H1 (cell line): ENCODE data around the gene BBLN. TPM values are rescaled to one million over a fixed set of nuclear protein-coding genes. Genes with fewer than 3 reads are reported as not detected.

Source experiments
- BACH1 ChIP-seq: IDR thresholded peaks from 2 replicates; pipeline ENCODE4 v1.6.1; 2012; ENCODE audit warnings: low read length, improper control_type of control experiment
- CBX5 ChIP-seq: fragments of 300-800, 300-1000 bp; sonication (generic); IDR thresholded peaks from 2 replicates; pipeline ENCODE4 v1.7.1; 2016; ENCODE audit warnings: antibody characterized with exemption, low read length, low read depth
- CBX8 ChIP-seq: fragments of 300-800, 300-1000 bp; sonication (generic); IDR thresholded peaks from 2 replicates; pipeline ENCODE4 v1.7.1; 2016; ENCODE audit warnings: low read depth, low read length, borderline replicate concordance
- CHD1 ChIP-seq: IDR thresholded peaks from 2 replicates; pipeline ENCODE4 v1.6.1; 2012; ENCODE audit warnings: low read depth, low read length, improper control_type of control experiment
- CHD2 ChIP-seq: IDR thresholded peaks from 2 replicates; pipeline ENCODE4 v1.6.1; 2012; ENCODE audit warnings: low read length, improper control_type of control experiment
- CTBP2 ChIP-seq: IDR thresholded peaks from 2 replicates; pipeline ENCODE4 v1.7.0; 2011; ENCODE audit warnings: borderline replicate concordance, mild to moderate bottlenecking, moderate library complexity, mixed read lengths, low read length; ENCODE audit not compliant: insufficient read depth, insufficient read length
- CTCF ChIP-seq, 3 experiments: IDR thresholded peaks; 1 replicate in 2 of 3; 2 replicates in 1 of 3; pipeline versions ENCODE4 v1.5.1 to v1.6.1; 2011; ENCODE audit warnings: low read length in 3 of 3, mild to moderate bottlenecking in 3 of 3, inconsistent platforms in 2 of 3, low read depth in 1 of 3, moderate library complexity in 1 of 3; ENCODE audit not compliant: insufficient read depth in 1 of 3; ENCODE audit errors: control extremely low read depth in 1 of 3
- EGR1 ChIP-seq: IDR thresholded peaks from 2 replicates; pipeline ENCODE4 v1.6.1; 2011; ENCODE audit warnings: low read depth, low read length, borderline replicate concordance
- EP300 ChIP-seq, 2 experiments: IDR thresholded peaks; 1 replicate in 1 of 2; 2 replicates in 1 of 2; pipeline ENCODE4 v1.6.1; 2011 to 2012; ENCODE audit warnings: low read depth in 2 of 2, low read length in 2 of 2, mild to moderate bottlenecking in 2 of 2, borderline replicate concordance in 1 of 2, inconsistent platforms in 1 of 2, moderate library complexity in 1 of 2
- JUN ChIP-seq: IDR thresholded peaks from 2 replicates; pipeline ENCODE4 v1.6.1; 2011; ENCODE audit warnings: low read depth, mild to moderate bottlenecking, improper control_type of control experiment, low read length
- POLR2A ChIP-seq, 2 experiments: IDR thresholded peaks; 1 replicate in 1 of 2; 2 replicates in 1 of 2; pipeline ENCODE4 v1.6.1; 2011; ENCODE audit warnings: low read depth in 2 of 2, low read length in 2 of 2, mild to moderate bottlenecking in 2 of 2; ENCODE audit errors: control extremely low read depth in 1 of 2
- RBBP5 ChIP-seq: IDR thresholded peaks from 2 replicates; pipeline ENCODE4 v1.7.1; 2012; ENCODE audit warnings: low read depth, mild to moderate bottlenecking, inconsistent platforms, low read length, moderate library complexity, borderline replicate concordance
- RNF2 ChIP-seq: fragments of 200-900, 300-1000 bp; sonication (generic); IDR thresholded peaks from 2 replicates; pipeline ENCODE4 v1.7.1; 2016; ENCODE audit warnings: borderline replicate concordance, low read depth, mild to moderate bottlenecking, antibody characterized with exemption, low read length; ENCODE audit not compliant: poor library complexity, severe bottlenecking; ENCODE audit errors: missing control alignments
- SIN3A ChIP-seq, 2 experiments: IDR thresholded peaks in 1 of 2; conservative IDR thresholded peaks in 1 of 2; 2 replicates each; pipeline ENCODE4 v1.6.1; 2011 to 2012; ENCODE audit warnings: low read length in 2 of 2, improper control_type of control experiment in 1 of 2, low read depth in 1 of 2, mild to moderate bottlenecking in 1 of 2
- SP1 ChIP-seq: IDR thresholded peaks from 2 replicates; pipeline ENCODE4 v1.6.1; 2011; ENCODE audit warnings: low read depth, low read length
- SUZ12 ChIP-seq: fragments of 200-600 bp; sonication (generic); IDR thresholded peaks from 2 replicates; pipeline ENCODE4 v1.6.1; 2012; ENCODE audit warnings: mild to moderate bottlenecking, inconsistent platforms, low read length, moderate library complexity, mixed read lengths
- TAF1 ChIP-seq: IDR thresholded peaks from 2 replicates; pipeline ENCODE4 v1.6.1; 2011; ENCODE audit warnings: mild to moderate bottlenecking, low read depth, low read length
- TBP ChIP-seq: IDR thresholded peaks from 2 replicates; pipeline ENCODE4 v1.6.1; 2011; ENCODE audit warnings: low read depth, low read length, improper control_type of control experiment
- USF2 ChIP-seq: IDR thresholded peaks from 2 replicates; pipeline ENCODE4 v1.6.1; 2011; ENCODE audit warnings: low read length, improper control_type of control experiment
- ZNF274 ChIP-seq: IDR thresholded peaks from 2 replicates; pipeline ENCODE4 v1.7.0; 2012; ENCODE audit warnings: low read length, borderline replicate concordance; ENCODE audit errors: extremely low read depth
- polyA plus RNA-seq, 7 experiments: library from polyadenylated mRNA; depleted of rRNA in 3 of 7; stranded (reverse) in 5 of 7; unstranded in 2 of 7; fragments of >200 nt in 5 of 7; fragments of 200-250 nt in 2 of 7; gene quantifications; 1 replicate in 5 of 7; 2 replicates in 1 of 7; 4 replicates in 1 of 7; pipeline versions ENCODE4 v1.2.1 to v1.2.3, GENCODE V29; 2011 to 2013; ENCODE audit warnings: missing spikeins in 2 of 7, mixed read lengths in 2 of 7
- total RNA-seq: library from RNA; stranded (reverse); fragmentation: NEBNext Ultra II Directional; extraction: Animal tissue kit (Norgen Biotek cat#: 25700); gene quantifications from 2 replicates; pipeline ENCODE4 v1.2.1, GENCODE V29; 2021

BBLN gene
- total and polyA plus RNA-seq, 2 of the 8 experiments (the other 6 are each of a cell fraction or from before 2014, with no cell fraction given) = 63.1 to 164 TPM

GRCh38 chr9:128159784-128160602, at the start of gene BBLN (continued):
- no peak for TF ChIP-seq SUZ12
- TF ChIP-seq CTCF (IDR thresholded peaks at IDR 0.05; ENCODE audit: control extremely low read depth in 1 of 3, insufficient read depth in 1 of 3, low read depth in 1 of 3, low read length in 3 of 3) = no peak
- TF ChIP-seq ZNF274 = no peak
- TF ChIP-seq TAF1 = peak; percentile 78
- no peak for TF ChIP-seq CHD1
- TF ChIP-seq EP300 (IDR thresholded peaks at IDR 0.05; ENCODE audit: borderline replicate concordance in 1 of 2, low read depth in 2 of 2, low read length in 2 of 2) = no peak
- TF ChIP-seq CBX8 = no peak
- no peak for TF ChIP-seq SIN3A (conservative IDR thresholded peaks at IDR 0.05 in 1 of 2, IDR thresholded peaks at IDR 0.05 in 1 of 2; ENCODE audit: low read depth in 1 of 2, low read length in 2 of 2)
- no peak for TF ChIP-seq BACH1
- no peak for TF ChIP-seq CTBP2
- no peak for TF ChIP-seq CBX5
- TF ChIP-seq TBP = peak; percentile 29
- no peak for TF ChIP-seq CHD2
- no peak for TF ChIP-seq USF2
- 0 out of 2 replicates have a peak, but pooled peaks have one; percentile 40 for TF ChIP-seq RBBP5
- TF ChIP-seq SP1 = peak; percentile 51; the same call in 1 of the 2 replicates
- no peak for TF ChIP-seq RNF2
- TF ChIP-seq EGR1 = peak; percentile 69; the same call in 1 of the 2 replicates
- TF ChIP-seq JUN = no peak
- TF ChIP-seq POLR2A (IDR thresholded peaks at IDR 0.05; ENCODE audit: control extremely low read depth in 1 of 2, low read depth in 2 of 2, low read length in 2 of 2) = peak in 1 of 2 experiments; percentile 94; a peak in 2 of 3 replicates
